SK-N-SH treated with all-trans-retinoic acid at 6 μM for 48 hours (cell line): ENCODE measurements around the gene PRR5L.

ENCODE experiments used
- ATAC-seq: fragments of 200-7000 bp; cut with Tn5 transposase; 3 replicates; pipeline ENCODE4 v1.9.1; 2020; ENCODE audit warnings: mild to moderate bottlenecking, moderate library complexity
- ARNTL ChIP-seq: fragments of 450-650 bp; formaldehyde crosslinking; IDR thresholded peaks from 2 replicates; pipeline ENCODE4 v1.5.0; 2020; ENCODE audit warnings: low read depth, mild to moderate bottlenecking, moderate library complexity, borderline replicate concordance
- BACH2 ChIP-seq: fragments of 250-450 bp; sonication (Bioruptor Pico); IDR thresholded peaks from 2 replicates; pipeline ENCODE4 v1.9.0; 2021; ENCODE audit warnings: mild to moderate bottlenecking, borderline replicate concordance
- CREB5 ChIP-seq: fragments of 250-450 bp; sonication (Bioruptor Pico); IDR thresholded peaks from 2 replicates; pipeline ENCODE4 v1.5.1; 2020; ENCODE audit warnings: low read depth, mild to moderate bottlenecking, moderate library complexity
- CSDC2 ChIP-seq: fragments of 250-450 bp; sonication (Bioruptor Pico); IDR thresholded peaks from 2 replicates; pipeline ENCODE4 v1.5.0; 2020; ENCODE audit warnings: mild to moderate bottlenecking, moderate library complexity
- CSRNP3 ChIP-seq: fragments of 250-450 bp; sonication (Bioruptor Pico); IDR thresholded peaks from 2 replicates; pipeline ENCODE4 v1.5.1; 2021; ENCODE audit warnings: mild to moderate bottlenecking, moderate library complexity
- ESRRG ChIP-seq: fragments of 250-450 bp; sonication (Bioruptor Pico); IDR thresholded peaks from 2 replicates; pipeline ENCODE4 v1.6.1; 2021; ENCODE audit warnings: mild to moderate bottlenecking
- GLIS3 ChIP-seq: fragments of 250-450 bp; sonication (Bioruptor Pico); IDR thresholded peaks from 2 replicates; pipeline ENCODE4 v1.5.0; 2020; ENCODE audit warnings: mild to moderate bottlenecking, moderate library complexity
- OSR1 ChIP-seq: fragments of 250-450 bp; sonication (Bioruptor Pico); IDR thresholded peaks from 2 replicates; pipeline ENCODE4 v1.8.0; 2022; ENCODE audit warnings: moderate library complexity, mild to moderate bottlenecking, inconsistent platforms
- PATZ1 ChIP-seq: fragments of 250-450 bp; sonication (Bioruptor Pico); IDR thresholded peaks from 2 replicates; pipeline ENCODE4 v1.8.0; 2020; ENCODE audit warnings: mild to moderate bottlenecking, moderate library complexity, borderline replicate concordance
- POU6F1 ChIP-seq: fragments of 250-450 bp; sonication (Bioruptor Pico); IDR thresholded peaks from 2 replicates; pipeline ENCODE4 v1.8.0; 2021; ENCODE audit warnings: low read depth, mild to moderate bottlenecking, moderate library complexity, borderline replicate concordance
- PPARA ChIP-seq: fragments of 250-450 bp; sonication (Bioruptor Pico); IDR thresholded peaks from 2 replicates; pipeline ENCODE4 v1.5.0; 2020; ENCODE audit warnings: mild to moderate bottlenecking, borderline replicate concordance
- RARB ChIP-seq: fragments of 250-450 bp; sonication (Bioruptor Pico); IDR thresholded peaks from 2 replicates; pipeline ENCODE4 v1.8.0; 2021; ENCODE audit warnings: mild to moderate bottlenecking, moderate library complexity
- SNAI2 ChIP-seq: fragments of 250-450 bp; sonication (Bioruptor Pico); IDR thresholded peaks from 2 replicates; pipeline ENCODE4 v1.5.0; 2020; ENCODE audit warnings: mild to moderate bottlenecking, moderate library complexity
- TOX ChIP-seq: fragments of 250-450 bp; sonication (Bioruptor Pico); IDR thresholded peaks from 2 replicates; pipeline ENCODE4 v1.8.0; 2021; ENCODE audit warnings: mild to moderate bottlenecking, moderate library complexity, borderline replicate concordance
- TSHZ2 ChIP-seq: fragments of 250-450 bp; sonication (Bioruptor Pico); IDR thresholded peaks from 2 replicates; pipeline ENCODE4 v1.5.0; 2020; ENCODE audit warnings: mild to moderate bottlenecking, moderate library complexity
- ZC3H10 ChIP-seq: fragments of 250-450 bp; sonication (Bioruptor Pico); IDR thresholded peaks from 2 replicates; pipeline ENCODE4 v1.5.1; 2021; ENCODE audit warnings: mild to moderate bottlenecking, moderate library complexity
- ZFP3 ChIP-seq: fragments of 250-450 bp; sonication (Bioruptor Pico); IDR thresholded peaks from 2 replicates; pipeline ENCODE4 v1.5.0; 2020; ENCODE audit warnings: mild to moderate bottlenecking, moderate library complexity
- ZFP30 ChIP-seq: fragments of 450-650 bp; formaldehyde crosslinking; IDR thresholded peaks from 2 replicates; pipeline ENCODE4 v1.5.0; 2022; ENCODE audit warnings: mild to moderate bottlenecking, moderate library complexity
- ZNF565 ChIP-seq: fragments of 450-650 bp; formaldehyde crosslinking; conservative IDR thresholded peaks from 2 replicates; pipeline ENCODE4 v1.5.0; 2020; ENCODE audit warnings: low read depth, mild to moderate bottlenecking, moderate library complexity
- ZNF70 ChIP-seq: fragments of 450-650 bp; formaldehyde crosslinking; IDR thresholded peaks from 2 replicates; pipeline ENCODE4 v1.5.0; 2020; ENCODE audit warnings: mild to moderate bottlenecking, moderate library complexity
- ZNF8 ChIP-seq: fragments of 450-650 bp; formaldehyde crosslinking; IDR thresholded peaks from 2 replicates; pipeline ENCODE4 v1.5.0; 2020; ENCODE audit warnings: mild to moderate bottlenecking, moderate library complexity

PRR5L gene

GRCh38 chr11:36405585-36406367 lies 109.7 kb downstream of the PRR5L start:
- no peak for ATAC-seq
- TF ChIP-seq CSDC2 (CRISPR knock-in tag) (no peak), PATZ1 (CRISPR knock-in tag) (no peak), ZNF8 (no peak), BACH2 (no peak)
- TF ChIP-seq, all 23 proteins: peak for 0

GRCh38 chr11:36407356-36407755 lies 111.3 kb downstream of the PRR5L start:
- ATAC-seq, result no peak

GRCh38 chr11:36408498-36409136 lies 112.5 kb downstream of the PRR5L start:
- TF ChIP-seq ARNTL (no peak), PATZ1 (CRISPR knock-in tag) (no peak), ZFP30 (CRISPR knock-in tag) (no peak), TSHZ2 (CRISPR knock-in tag) (no peak), PPARA (CRISPR knock-in tag) (no peak), SNAI2 (no peak), ZC3H10 (CRISPR knock-in tag) (no peak), GLIS3 (CRISPR knock-in tag) (no peak), CSDC2 (CRISPR knock-in tag) (no peak), ZNF565 (CRISPR knock-in tag) (no peak), CSRNP3 (no peak), ZNF70 (CRISPR knock-in tag) (no peak), POU6F1 (no peak), BACH2 (no peak), ESRRG (CRISPR knock-in tag) (no peak), ZFP3 (CRISPR knock-in tag) (no peak), TOX (CRISPR knock-in tag) (no peak), OSR1 (CRISPR knock-in tag) (no peak), RARB (CRISPR knock-in tag) (no peak), CREB5 (no peak)
- no peak for ATAC-seq

More at GRCh38 chr11:36407356-36407755, 111.3 kb downstream of the PRR5L start:
- no peak for TF ChIP-seq CSDC2 (CRISPR knock-in tag)
